SU-DHL-6 (cell line): ENCODE measurements around the gene EIF4EBP2.

Experiments used
- EZH2phosphoT487 ChIP-seq: fragments of 200-600 bp; sonication (generic), shearing (Covaris generic); conservative IDR thresholded peaks from 2 replicates; pipeline ENCODE4 v1.6.1; 2018; ENCODE audit warnings: mild to moderate bottlenecking, antibody characterized with exemption, low read length, moderate library complexity, mixed read lengths
- TF ChIP-seq, protein P1 (sequence below): fragments of 200-600 bp; sonication (generic); IDR thresholded peaks from one replicate; pipeline ENCODE4 v1.5.1; 2017; ENCODE audit warnings: antibody characterized with exemption, mild to moderate bottlenecking, low read length, moderate library complexity; ENCODE audit not compliant: insufficient read depth, poor library complexity, severe bottlenecking

DNA sequence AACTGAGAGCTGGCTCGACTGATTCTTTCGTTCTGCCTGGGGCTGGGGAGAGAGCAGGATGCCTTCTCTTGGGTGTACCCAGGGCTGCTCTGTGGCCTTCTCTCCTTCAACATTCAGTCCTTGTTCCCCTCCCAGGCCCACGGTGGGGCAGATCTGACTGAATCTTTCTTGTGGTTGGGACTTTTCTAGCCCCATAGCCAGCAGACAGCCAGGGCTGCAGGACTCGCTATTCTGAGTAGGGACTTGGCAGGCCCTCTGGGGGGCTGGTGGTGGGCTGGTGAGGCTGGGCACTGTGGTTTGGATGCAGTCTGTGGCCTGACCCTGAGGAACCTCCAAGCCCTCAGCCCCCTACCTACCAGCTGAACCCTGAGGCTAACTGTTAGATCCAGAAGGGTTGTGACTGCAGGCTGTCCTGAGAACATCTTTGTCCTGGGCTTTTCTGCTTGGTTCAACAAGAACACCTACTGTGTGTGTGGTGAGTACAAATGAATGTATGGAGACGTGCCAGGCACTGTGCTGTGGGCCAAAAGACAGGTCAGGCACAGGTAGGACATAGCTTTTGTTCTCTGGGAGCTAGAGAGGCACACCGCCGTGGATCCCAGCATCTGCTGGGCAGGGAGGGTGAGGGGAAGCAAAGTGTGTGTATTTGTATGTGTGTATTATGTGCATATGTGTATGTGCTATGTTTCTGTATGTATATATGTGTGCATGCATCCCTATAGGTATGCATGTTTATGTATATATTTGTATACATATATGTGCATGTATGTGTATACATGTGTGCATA is 72.5 kb downstream of the EIF4EBP2 start:
- TF ChIP-seq, protein P1, sequence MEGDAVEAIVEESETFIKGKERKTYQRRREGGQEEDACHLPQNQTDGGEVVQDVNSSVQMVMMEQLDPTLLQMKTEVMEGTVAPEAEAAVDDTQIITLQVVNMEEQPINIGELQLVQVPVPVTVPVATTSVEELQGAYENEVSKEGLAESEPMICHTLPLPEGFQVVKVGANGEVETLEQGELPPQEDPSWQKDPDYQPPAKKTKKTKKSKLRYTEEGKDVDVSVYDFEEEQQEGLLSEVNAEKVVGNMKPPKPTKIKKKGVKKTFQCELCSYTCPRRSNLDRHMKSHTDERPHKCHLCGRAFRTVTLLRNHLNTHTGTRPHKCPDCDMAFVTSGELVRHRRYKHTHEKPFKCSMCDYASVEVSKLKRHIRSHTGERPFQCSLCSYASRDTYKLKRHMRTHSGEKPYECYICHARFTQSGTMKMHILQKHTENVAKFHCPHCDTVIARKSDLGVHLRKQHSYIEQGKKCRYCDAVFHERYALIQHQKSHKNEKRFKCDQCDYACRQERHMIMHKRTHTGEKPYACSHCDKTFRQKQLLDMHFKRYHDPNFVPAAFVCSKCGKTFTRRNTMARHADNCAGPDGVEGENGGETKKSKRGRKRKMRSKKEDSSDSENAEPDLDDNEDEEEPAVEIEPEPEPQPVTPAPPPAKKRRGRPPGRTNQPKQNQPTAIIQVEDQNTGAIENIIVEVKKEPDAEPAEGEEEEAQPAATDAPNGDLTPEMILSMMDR: no peak
- no peak; the same call in 1 of the 2 replicates for TF ChIP-seq EZH2phosphoT487
